ENCODE measurements around the gene MARK2. TPM values are rescaled to one million over a fixed set of nuclear protein-coding genes. Genes with fewer than 3 reads are reported as not detected.

MARK2 gene
- total and polyA plus RNA-seq, 12 donors = 12.6 to 42.7 (median 37.3) TPM

GRCh38 chr11:63909591-63910506, 70.9 kb downstream of the MARK2 start:
- Histone ChIP-seq H3K4me1 (peaks cover 4 to 41% (median 13%) of the 10 kb centered on the region in 9 donors), H3K9me3 (no peaks in the 10 kb centered on the region), H3K27ac (peak overlapping the region in 2 of 10 donors; percentile 10 to 19), H3K4me3 (no peak overlapping the region), H3K27me3 (no peaks in the 10 kb centered on the region), H3K36me3 (peaks cover 0 to 59% (median 20%) of the 10 kb centered on the region in 9 donors)
- intact Hi-C loops (cut with DNase I) = loop anchor here in 1 of 10 donors (2.0 kb wide), 1 partner anchor 69 kb away; no protein-coding TSS in a partner anchor
- ATAC-seq = peak in 3 of 8 donors; percentile 10 to 18 (median 13)
- WGBS, 2 donors = 64 to 67% methylated on average over 24 of the region's 24 CpGs
- no peak for DNase-seq
- TF ChIP-seq CTCF (IDR thresholded peaks at IDR 0.05) = no peak

GRCh38 chr11:63910675-63911074, 71.8 kb downstream of the MARK2 start:
- ATAC-seq (no peak), DNase-seq (no peak)

DNA sequence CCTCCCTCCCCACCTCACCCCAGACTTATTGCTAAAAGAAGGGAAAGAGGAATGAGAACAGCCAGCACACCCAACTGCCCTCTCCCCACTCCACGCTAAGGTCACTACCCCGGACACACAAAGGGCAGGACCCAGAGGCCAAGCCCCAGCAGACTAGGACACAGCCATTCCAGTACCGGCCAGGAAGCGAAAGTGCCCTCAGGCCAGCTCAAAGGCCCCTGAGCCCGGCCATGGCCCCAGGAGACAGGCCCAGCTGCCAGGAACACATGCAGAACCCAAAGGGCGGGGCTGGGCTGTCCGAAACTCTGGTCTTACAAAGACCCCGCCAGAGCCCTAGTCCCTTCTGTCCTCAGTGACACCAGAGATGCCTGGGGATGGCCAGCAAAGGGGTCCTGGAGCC, 72.5 kb downstream of the MARK2 start:
- WGBS, 2 donors = 56 to 58% methylated on average over 8 of the region's 8 CpGs
- H3K4me1 ChIP-seq = peaks cover 11 to 57% (median 24%) of the 10 kb centered on the region in 9 donors

More at GRCh38 chr11:63910675-63911074, 71.8 kb downstream of the MARK2 start:
- intact Hi-C loops (cut with DNase I) = no loop called here
- WGBS, 2 donors = 61 to 68% methylated on average over 8 to 9 of the region's 9 CpGs
- H3K27ac ChIP-seq = peak overlapping the region in 2 of 10 donors; percentile 26 to 30
- peaks cover 5 to 50% (median 16%) of the 10 kb centered on the region in 9 donors for H3K4me1 ChIP-seq
- peaks cover 0 to 7% (median 0%) of the 10 kb centered on the region in 7 donors for H3K27me3 ChIP-seq
- no peak overlapping the region for H3K4me3 ChIP-seq
- no peaks in the 10 kb centered on the region for H3K9me3 ChIP-seq
- no peak for TF ChIP-seq CTCF (IDR thresholded peaks at IDR 0.05)
- peaks cover 0 to 51% (median 11%) of the 10 kb centered on the region in 9 donors for H3K36me3 ChIP-seq

More for the DNA sequence above, 72.5 kb downstream of the MARK2 start:
- Histone ChIP-seq H3K4me3 (no peak overlapping the region), H3K27me3 (peaks cover 0 to 15% (median 0%) of the 10 kb centered on the region in 7 donors), H3K36me3 (peaks cover 0 to 43% (median 8%) of the 10 kb centered on the region in 9 donors), H3K27ac (no peak overlapping the region), H3K9me3 (no peaks in the 10 kb centered on the region)
- DNase-seq (peak in 1 of 2 donors; percentile 50), ATAC-seq (no peak)
- intact Hi-C loops (cut with DNase I) = no loop called here
- TF ChIP-seq CTCF (IDR thresholded peaks at IDR 0.05) = no peak

Data from heart right ventricle (tissue), 16 donors.